ENCODE results near the gene IFT25. TPM values are rescaled to one million over a fixed set of nuclear protein-coding genes. Genes with fewer than 3 reads are reported as not detected.
"Not testable (repeated sequence)": the region's sequence is repeated elsewhere in the genome, so short reads cannot be mapped to it uniquely, and the experiment has no call there.

The IFT25 gene
- total and polyA plus RNA-seq, 2 donors (not counting 1 experiment from before 2014, with no cell fraction given) = 18.2 to 45.7 TPM

DNA sequence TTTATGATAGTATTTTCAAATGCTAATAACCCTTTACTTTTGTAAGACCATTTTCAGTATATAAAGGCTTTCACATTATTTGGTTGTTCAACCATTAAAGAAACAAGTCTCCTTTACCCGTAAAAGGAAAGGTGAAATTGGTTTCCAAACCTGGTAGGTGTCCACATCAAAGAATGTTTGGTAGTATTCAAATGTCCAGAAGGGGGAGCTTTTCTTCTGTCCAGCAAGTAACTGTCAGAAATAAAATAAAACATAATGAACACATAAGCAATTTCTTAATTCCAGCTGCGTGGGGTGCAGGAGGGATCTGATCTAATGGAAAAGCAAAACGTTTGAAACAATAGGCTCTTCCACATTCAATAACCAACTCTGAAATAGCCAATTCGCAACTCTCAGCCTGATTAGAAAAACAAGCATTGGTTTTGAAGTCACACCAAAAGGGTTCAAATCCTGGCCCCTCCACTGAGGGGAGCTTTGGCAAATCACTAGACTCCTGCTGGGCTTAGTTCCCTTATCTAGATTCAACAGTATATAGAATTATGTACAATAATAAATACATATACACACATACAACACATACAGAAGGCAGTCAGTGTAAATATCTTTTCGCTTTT is 66.9 kb downstream of the IFT25 start:
- peaks cover 0 to 28% of the 10 kb centered on the region in 2 experiments for H3K36me3 ChIP-seq (replicated peaks in 1 of 2; ENCODE audit: control extremely low read depth in 1 of 2, control insufficient read depth in 1 of 2, extremely low read depth in 1 of 2, insufficient read depth in 2 of 2, low read length in 1 of 2)
- no peak overlapping the region for H3K4me3 Mint-ChIP-seq
- ATAC-seq (ENCODE audit: low read depth) (no peak), DNase-seq (peak; percentile 44)
- H3K27me3 ChIP-seq (replicated peaks in 1 of 4; ENCODE audit: control extremely low read depth in 1 of 4, control insufficient read depth in 3 of 4, insufficient read depth in 4 of 4, low read length in 3 of 4) = no peaks in the 10 kb centered on the region
- no peak overlapping the region for H3K4me2 ChIP-seq (replicated peaks; ENCODE audit: low read depth, low read length, poor library complexity, severe bottlenecking)
- no peaks in the 10 kb centered on the region for H3K4me1 Mint-ChIP-seq
- no peak overlapping the region for H3K9ac ChIP-seq (ENCODE audit: low read length)
- H3K9me3 ChIP-seq (ENCODE audit: control extremely low read depth in 1 of 3, control insufficient read depth in 2 of 3, insufficient read depth in 1 of 3, low read length in 2 of 3) = no peaks in the 10 kb centered on the region
- no peak overlapping the region for H3K27ac ChIP-seq (ENCODE audit: low read length in 2 of 2)
- no peaks in the 10 kb centered on the region for H3K79me2 ChIP-seq (ENCODE audit: control insufficient read depth, insufficient read depth, low read length)
- no peaks in the 10 kb centered on the region for H4K20me1 ChIP-seq (ENCODE audit: control insufficient read depth, insufficient read depth, low read length, poor library complexity, severe bottlenecking)
- H2AFZ ChIP-seq (ENCODE audit: insufficient read depth, low read depth, low read length, poor library complexity, severe bottlenecking) = no peak overlapping the region
- CTCF ChIA-PET = interaction anchor here (0.6 to 4.2 kb wide), 16 partner anchors 9 to 931 kb away, joined by 3 to 36 read pairs (median 6); partner anchors contain the start of genes DIO1, IFT25, LRRC42 and YIPF1
- H3K9me3 Mint-ChIP-seq (ENCODE audit: insufficient read depth) = no peaks in the 10 kb centered on the region
- no peaks in the 10 kb centered on the region for H3K27me3 Mint-ChIP-seq
- intact Hi-C loops (cut with micrococcal nuclease) = loop anchor here (1.0 to 2.0 kb wide), 3 partner anchors 71 to 610 kb away; no protein-coding TSS in a partner anchor
- POLR2A ChIA-PET = interaction anchor here (0.6 kb wide), 1 partner anchor 81 kb away, joined by 3 read pairs; no protein-coding TSS in a partner anchor
- no peaks in the 10 kb centered on the region for H3K4me1 ChIP-seq (ENCODE audit: control insufficient read depth in 2 of 2, insufficient read depth in 2 of 2, low read length in 2 of 2)
- TF ChIP-seq EZH2 (IDR thresholded peaks at IDR 0.05; ENCODE audit: borderline replicate concordance, insufficient read depth, low read depth, low read length, poor library complexity, severe bottlenecking) = no peak
- TF ChIP-seq, protein P1, sequence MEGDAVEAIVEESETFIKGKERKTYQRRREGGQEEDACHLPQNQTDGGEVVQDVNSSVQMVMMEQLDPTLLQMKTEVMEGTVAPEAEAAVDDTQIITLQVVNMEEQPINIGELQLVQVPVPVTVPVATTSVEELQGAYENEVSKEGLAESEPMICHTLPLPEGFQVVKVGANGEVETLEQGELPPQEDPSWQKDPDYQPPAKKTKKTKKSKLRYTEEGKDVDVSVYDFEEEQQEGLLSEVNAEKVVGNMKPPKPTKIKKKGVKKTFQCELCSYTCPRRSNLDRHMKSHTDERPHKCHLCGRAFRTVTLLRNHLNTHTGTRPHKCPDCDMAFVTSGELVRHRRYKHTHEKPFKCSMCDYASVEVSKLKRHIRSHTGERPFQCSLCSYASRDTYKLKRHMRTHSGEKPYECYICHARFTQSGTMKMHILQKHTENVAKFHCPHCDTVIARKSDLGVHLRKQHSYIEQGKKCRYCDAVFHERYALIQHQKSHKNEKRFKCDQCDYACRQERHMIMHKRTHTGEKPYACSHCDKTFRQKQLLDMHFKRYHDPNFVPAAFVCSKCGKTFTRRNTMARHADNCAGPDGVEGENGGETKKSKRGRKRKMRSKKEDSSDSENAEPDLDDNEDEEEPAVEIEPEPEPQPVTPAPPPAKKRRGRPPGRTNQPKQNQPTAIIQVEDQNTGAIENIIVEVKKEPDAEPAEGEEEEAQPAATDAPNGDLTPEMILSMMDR (IDR thresholded peaks at IDR 0.05) = peak; percentile 63
- WGBS (ENCODE audit: insufficient coverage) = 60% methylated on average over 2 of the region's 5 CpGs
- H3K27ac Mint-ChIP-seq = no peak overlapping the region
- H3K4me3 ChIP-seq (ENCODE audit: control extremely low read depth in 1 of 5, extremely low read depth in 1 of 5, insufficient read depth in 1 of 5, low read depth in 2 of 5, low read length in 4 of 5) = no peak overlapping the region

DNA sequence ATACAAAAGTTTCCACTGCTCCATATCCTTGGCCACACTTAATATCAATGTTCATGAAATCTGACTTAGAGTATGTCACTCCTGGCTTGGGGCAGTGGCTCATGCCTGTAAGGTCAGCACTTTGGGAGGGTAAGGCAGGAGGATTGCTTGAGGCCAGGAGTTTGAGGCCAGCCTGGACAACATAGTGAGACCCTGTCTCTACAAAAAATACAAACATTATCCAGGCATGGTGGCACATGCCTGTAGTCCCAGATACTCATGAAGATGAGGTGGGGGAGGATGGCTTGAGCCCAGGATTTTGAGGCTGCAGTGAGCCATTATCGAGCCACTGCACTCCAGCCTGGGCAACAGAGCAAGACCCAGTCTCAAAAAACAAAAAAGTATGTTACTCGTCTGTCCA is 70.3 kb downstream of the IFT25 start:
- H3K4me1 Mint-ChIP-seq; H3K9ac ChIP-seq (ENCODE audit: low read length); H3K9me3 ChIP-seq (ENCODE audit: control extremely low read depth in 1 of 3, control insufficient read depth in 2 of 3, insufficient read depth in 1 of 3, low read length in 2 of 3); H3K4me3 ChIP-seq (ENCODE audit: control extremely low read depth in 1 of 5, extremely low read depth in 1 of 5, insufficient read depth in 1 of 5, low read depth in 2 of 5, low read length in 4 of 5); H3K27me3 ChIP-seq (replicated peaks in 1 of 4; ENCODE audit: control extremely low read depth in 1 of 4, control insufficient read depth in 3 of 4, insufficient read depth in 4 of 4, low read length in 3 of 4); H3K4me1 ChIP-seq (ENCODE audit: control insufficient read depth in 2 of 2, insufficient read depth in 2 of 2, low read length in 2 of 2); H3K4me2 ChIP-seq (replicated peaks; ENCODE audit: low read depth, low read length, poor library complexity, severe bottlenecking); ATAC-seq (ENCODE audit: low read depth); H3K79me2 ChIP-seq (ENCODE audit: control insufficient read depth, insufficient read depth, low read length); H2AFZ ChIP-seq (ENCODE audit: insufficient read depth, low read depth, low read length, poor library complexity, severe bottlenecking); H3K27me3 Mint-ChIP-seq; H3K27ac ChIP-seq (ENCODE audit: low read length in 2 of 2); H3K4me3 Mint-ChIP-seq; intact Hi-C loops (cut with micrococcal nuclease); H4K20me1 ChIP-seq (ENCODE audit: control insufficient read depth, insufficient read depth, low read length, poor library complexity, severe bottlenecking); DNase-seq; H3K9me3 Mint-ChIP-seq (ENCODE audit: insufficient read depth); POLR2A ChIA-PET; H3K27ac Mint-ChIP-seq: not testable (repeated sequence)
- peaks cover 3 to 26% of the 10 kb centered on the region in 2 experiments for H3K36me3 ChIP-seq (replicated peaks in 1 of 2; ENCODE audit: control extremely low read depth in 1 of 2, control insufficient read depth in 1 of 2, extremely low read depth in 1 of 2, insufficient read depth in 2 of 2, low read length in 1 of 2)
- WGBS (ENCODE audit: insufficient coverage) = 90% methylated on average over 2 of the region's 2 CpGs
- CTCF ChIA-PET = interaction anchor here (1.9 to 3.0 kb wide), 2 partner anchors 15 to 84 kb away, joined by 10 to 14 read pairs; no protein-coding TSS in a partner anchor
